GM12872 (cell line): ENCODE results near the gene CYP27C1.

ENCODE experiments used
- CTCF ChIP-seq: IDR thresholded peaks from 3 replicates; pipeline ENCODE4 v1.5.1; 2011; ENCODE audit warnings: low read depth, mild to moderate bottlenecking, low read length, moderate library complexity; ENCODE audit not compliant: insufficient read depth

Gene CYP27C1

GRCh38 chr2:127226520-127227263 lies 6.6 kb upstream of the CYP27C1 start:
- TF ChIP-seq CTCF: no peak

- no peak for TF ChIP-seq CTCF
Measured at GRCh38 chr2:127226132-127226519, 6.0 kb upstream of the CYP27C1 start.

GRCh38 chr2:127225186-127225960 lies 5.3 kb upstream of the CYP27C1 start:
- TF ChIP-seq CTCF: no peak

GRCh38 chr2:127220768-127221527 lies 849 bp upstream of the CYP27C1 start:
- no peak for TF ChIP-seq CTCF

- TF ChIP-seq CTCF: no peak
Measured at GRCh38 chr2:127219171-127220070, 678 bp downstream of the CYP27C1 start.

GRCh38 chr2:127218812-127219170 lies 1.3 kb downstream of the CYP27C1 start:
- TF ChIP-seq CTCF: no peak
